Testis (tissue), 2 donors: ENCODE results near the gene ANAPC2.

Source experiments
- CTCF ChIP-seq, 3 experiments: fragments of 450-650 bp in 2 of 3; fragments of 200-600 bp in 1 of 3; sonication (generic) in 1 of 3; IDR thresholded peaks; one replicate each; pipeline ENCODE4 v1.5.1; 2016 to 2019; ENCODE audit warnings: antibody characterized with exemption in 3 of 3, mild to moderate bottlenecking in 2 of 3, moderate library complexity in 1 of 3
- POLR2A ChIP-seq: fragments of 450-650 bp; IDR thresholded peaks from one replicate; pipeline ENCODE4 v1.6.1; 2017; ENCODE audit warnings: antibody characterized with exemption, mild to moderate bottlenecking, moderate library complexity

- TF ChIP-seq CTCF (IDR thresholded peaks at IDR 0.05) (no peak), POLR2A (no peak)
These were observed 9.3 kb downstream of the ANAPC2 start for GRCh38 chr9:137178939-137179630.
